HG03045 (cell line): ENCODE measurements around the gene HSPBP1.

ENCODE experiments used
- ATAC-seq: cut with Tn5 transposase; IDR thresholded peaks from one replicate; pipeline ENCODE4 v1.9.1; 2021; ENCODE audit warnings: mild to moderate bottlenecking, moderate library complexity; ENCODE audit not compliant: unreplicated experiment

HSPBP1 gene

DNA sequence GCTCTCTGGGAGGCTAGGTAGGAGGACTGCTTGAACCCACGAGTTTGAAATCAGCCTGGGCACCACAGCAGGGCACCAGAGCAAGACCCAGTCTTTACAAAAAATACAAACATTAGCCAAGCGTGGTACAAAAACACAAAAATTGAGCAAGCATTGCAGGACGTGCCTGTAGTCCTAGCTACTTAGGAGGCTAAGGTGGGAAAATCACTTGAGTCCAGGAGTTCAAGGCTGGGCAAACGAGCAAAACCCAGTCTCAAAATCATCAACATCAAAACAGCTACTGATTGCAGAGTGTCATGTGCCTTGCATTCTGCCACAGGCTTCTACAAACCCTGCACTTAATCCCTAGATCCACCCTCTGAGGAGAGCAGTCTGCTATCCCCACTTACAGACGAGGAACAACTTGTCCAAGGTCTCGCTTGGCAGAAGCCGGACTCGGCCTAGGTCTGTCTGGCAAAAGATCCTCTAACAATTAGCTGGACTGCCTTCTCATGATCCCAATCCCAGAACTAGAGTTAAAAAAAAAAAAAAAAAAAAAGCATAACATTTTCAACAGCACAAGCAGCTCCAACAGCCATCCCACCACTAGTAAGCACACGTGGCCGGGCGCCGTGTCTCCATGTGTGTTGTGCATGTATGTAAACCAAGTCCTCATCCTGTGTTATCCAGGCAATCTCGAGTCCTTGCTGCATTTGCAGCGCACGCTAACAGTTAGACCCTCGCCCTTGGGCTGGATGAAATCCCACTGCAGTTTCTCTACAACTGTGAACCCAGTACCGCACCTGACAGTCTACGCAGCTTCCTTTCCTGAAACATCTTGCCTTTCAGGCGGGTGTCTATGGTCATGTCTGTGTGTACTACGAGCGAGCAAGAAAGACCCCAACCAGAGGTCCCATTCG is 23.1 kb downstream of the HSPBP1 start:
- no peak for ATAC-seq

- ATAC-seq: no peak
Observed at GRCh38 chr19:55255618-55256423, 24.1 kb downstream of the HSPBP1 start.

GRCh38 chr19:55254625-55254977 is 25.3 kb downstream of the HSPBP1 start:
- no peak for ATAC-seq

DNA sequence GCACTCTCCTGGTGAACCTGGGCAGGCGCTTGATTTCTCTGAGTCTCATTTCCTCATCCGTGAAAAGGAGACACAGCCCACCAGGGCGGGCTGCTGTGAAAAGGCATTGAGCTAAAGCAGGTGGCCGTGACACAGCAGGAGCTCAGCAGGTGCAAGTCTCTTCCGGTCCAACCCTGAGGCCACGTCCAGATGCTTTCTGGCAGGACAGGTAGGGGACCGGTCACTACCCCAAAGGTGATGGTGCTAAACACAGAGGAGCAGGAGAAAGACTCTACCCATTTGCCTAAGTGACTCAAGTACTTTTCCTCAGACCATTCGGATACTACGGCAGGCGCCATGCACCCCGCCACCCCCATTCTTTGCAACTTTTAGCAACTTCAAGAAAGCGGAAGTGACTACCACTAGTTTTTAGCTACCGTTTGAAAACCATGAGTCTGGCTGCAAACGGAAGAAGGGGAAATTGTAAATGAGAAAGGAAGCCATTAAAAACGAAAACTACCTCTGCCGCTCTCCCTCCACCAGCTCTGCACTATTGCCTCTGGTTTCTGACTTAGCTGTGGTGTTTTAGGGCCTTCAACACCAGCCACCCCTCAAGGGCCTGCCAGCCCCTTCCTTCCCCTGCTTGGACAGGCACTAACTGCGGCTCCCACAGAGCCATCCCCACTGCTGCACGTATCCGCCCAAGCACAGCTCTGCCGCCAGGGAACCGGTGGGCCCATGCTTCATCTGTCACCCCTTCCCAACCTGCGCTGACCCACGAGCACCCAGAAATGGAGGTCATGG is 25.9 kb downstream of the HSPBP1 start:
- no peak for ATAC-seq

DNA sequence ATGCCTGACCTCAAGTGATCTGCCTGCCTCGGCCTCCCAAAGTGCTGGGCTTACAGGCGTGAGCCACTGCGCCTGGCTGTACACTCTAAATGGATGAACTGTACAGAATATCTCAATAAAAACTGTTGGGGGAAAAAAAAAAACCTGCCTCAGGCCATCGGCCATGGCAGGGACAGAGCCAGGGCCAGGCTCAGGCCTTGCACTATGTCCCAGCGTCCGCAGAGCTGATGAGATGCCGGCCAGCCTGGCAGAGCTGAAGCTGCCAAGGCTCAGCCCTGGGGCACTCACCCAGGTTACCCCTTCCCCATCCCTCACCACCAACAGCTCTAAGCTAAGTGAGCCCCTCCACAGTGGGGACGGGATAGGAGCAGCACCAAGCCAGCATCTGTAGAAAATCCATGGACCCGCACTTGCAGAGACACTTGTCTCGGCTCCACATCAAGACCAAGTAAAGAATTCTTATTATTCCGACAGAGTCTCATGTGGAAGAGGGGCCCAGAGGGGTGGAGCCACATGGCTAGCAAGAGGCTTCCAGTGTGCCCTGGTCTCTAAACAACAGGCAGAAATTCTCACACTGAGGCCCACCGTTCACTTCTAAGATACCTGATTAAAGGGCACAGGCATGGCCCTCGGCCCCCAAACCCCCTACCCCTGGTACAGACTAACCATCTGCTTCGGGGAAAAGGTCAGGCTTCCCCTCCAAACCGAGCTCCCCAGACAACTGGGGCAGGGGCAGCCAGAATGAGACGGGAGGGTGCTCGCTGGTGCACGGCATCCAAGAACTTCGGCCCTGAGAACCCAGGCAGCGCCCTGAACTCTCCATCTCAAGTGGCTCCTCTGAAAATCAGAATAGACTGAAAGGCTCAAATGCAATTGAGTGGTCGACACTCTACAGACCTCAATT is 26.9 kb downstream of the HSPBP1 start:
- no peak for ATAC-seq

- no peak for ATAC-seq
Observed at GRCh38 chr19:55251341-55252081, 28.4 kb downstream of the HSPBP1 start.

- no peak for ATAC-seq
Observed at GRCh38 chr19:55250262-55251036, 29.5 kb downstream of the HSPBP1 start.

DNA sequence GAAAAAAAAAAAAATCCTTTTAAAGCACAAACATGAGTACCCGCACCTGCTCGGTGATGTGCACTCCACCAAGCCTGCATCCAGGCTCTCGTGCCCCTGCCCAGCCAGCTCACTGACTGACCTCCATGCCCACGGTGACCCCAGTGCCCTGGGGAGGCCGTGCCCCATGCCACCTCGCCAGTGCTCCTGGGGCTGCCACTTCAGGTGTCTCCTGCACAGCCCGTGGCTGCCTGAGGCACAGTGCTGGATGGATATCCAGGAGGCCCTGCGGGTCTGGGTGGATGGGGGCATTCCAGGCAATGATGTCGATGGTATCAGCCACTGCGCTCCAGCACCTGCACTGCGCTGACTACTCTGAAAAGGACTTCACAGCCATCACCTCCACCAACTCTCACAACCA is 30.1 kb downstream of the HSPBP1 start:
- no peak for ATAC-seq

DNA sequence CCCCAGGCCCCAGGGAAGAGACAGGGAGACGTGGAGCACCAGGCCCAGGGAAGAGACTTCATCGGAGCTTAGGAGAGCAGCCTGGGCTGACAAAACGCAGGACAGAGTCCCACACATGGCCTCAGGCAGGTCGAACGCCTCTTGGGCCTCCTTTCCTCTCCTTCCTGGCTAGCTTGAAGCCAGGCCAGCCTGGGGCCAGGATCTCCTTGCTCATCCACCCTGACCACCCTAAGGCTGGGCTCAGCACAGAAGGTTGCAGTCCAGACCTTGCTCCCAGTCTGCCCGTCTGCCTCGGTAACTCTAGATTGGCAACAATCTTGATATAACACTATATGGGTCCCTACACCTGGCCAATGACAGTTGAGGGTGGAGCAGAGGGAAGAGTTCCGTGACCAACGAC is 31.2 kb downstream of the HSPBP1 start:
- ATAC-seq: no peak

- ATAC-seq: no peak
Observed at GRCh38 chr19:55248166-55248675, 31.7 kb downstream of the HSPBP1 start.

DNA sequence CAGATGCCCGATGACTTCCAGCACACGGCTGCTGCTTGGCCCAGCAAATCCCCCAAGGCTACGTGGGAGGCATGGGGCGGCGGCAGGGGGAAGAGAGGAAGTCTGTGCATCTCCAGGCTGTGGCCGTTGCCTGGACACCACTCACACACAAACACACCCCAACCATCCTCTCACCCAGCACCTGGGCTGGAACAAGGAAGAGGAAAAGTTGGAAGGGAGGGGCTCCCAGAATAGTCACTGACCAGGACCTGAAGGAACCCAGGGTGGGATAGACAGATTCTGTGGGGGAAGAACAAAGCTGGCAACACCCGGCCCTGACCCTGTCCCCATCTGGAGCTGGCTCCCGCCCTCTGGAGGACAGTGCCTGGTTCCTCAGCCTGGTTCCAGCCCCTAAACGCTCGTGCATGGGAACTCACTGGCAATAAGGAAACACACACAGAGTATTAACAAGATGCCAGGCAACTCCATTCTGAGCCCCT is 32.2 kb downstream of the HSPBP1 start:
- no peak for ATAC-seq

DNA sequence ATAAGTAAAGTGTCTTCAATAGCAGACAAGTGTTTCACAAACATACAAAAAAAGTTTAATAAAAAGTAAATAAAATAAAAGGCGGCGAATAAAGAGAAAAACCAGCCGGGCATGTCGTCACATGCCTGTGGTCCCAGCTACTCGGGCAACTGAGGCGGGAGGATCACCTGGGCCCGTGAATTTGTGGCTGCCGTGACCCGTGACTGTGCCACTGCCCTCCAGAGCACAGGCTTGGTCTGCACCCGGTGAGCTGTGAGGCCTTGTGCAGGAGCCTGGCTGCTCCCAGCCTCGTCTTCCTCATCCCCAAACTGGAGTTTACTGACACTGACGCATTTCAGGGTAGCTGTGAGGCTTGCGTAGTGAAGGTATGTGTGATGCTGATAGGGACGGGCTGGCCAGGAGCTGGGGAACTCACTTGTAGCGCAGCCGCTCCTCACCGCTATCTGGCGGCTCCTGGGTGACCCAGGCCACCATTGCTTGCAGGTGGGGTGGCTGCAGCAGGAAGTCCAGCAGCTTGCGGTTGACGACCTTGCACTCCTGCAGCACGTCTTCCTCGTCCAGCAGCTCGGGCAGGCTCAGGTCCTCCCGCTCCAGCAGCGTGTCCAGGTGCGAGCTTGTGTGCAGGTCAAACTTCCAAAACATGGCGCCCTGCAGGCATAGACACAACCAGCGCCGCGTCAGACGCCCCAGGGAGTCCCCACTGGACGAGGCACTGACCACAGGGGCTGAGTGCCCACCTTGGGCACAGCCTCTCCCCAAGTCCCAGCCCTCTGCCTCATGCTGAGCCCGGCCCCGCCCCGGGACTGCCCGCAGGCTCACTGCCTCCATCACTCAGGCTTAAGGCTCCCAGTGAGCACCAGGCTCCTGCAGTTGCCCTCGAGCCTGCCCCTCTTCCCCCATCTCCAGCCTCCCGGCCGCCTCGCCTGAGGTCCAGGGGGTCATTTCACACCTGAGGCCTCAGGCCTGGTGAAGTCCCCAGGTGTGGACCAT is 33.2 kb downstream of the HSPBP1 start:
- ATAC-seq: no peak

- ATAC-seq: no peak
Observed at GRCh38 chr19:55245236-55245904, 34.5 kb downstream of the HSPBP1 start.

GRCh38 chr19:55244004-55244680 is 35.8 kb downstream of the HSPBP1 start:
- ATAC-seq: no peak

- ATAC-seq: no peak
Observed at GRCh38 chr19:55242517-55242916, 37.4 kb downstream of the HSPBP1 start.

GRCh38 chr19:55241935-55242464 is 37.9 kb downstream of the HSPBP1 start:
- no peak for ATAC-seq
